ENCODE data around the gene UNC13C. TPM values are rescaled to one million over a fixed set of nuclear protein-coding genes. Genes with fewer than 3 reads are reported as not detected.

Gene UNC13C
- total and polyA plus RNA-seq, 8 donors, result 0.03 to 6.4 (median 2.3) TPM; not detected in 3

DNA sequence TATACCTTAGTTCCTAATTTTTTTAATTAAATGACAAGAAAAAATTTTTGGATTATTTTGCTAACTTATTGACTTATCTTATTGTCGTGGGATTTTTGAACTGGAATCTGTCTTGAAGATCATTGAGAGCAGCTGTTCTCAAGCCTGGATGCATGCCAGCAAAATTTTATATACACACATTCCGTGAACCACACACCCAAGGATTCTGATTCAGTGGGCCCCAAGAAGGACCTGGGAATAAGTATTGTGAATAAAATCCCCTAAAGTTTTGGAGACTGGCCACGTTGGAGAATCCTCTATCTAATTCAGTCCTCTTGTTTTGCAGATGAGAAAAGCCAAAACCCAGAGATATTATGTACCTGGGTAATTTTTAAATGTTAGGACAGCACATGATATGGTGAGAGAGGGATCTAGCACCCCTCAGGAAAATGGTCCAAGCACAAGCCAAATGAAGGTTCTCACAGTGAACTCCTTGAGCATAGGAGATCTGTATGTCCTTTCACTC is 55.2 kb downstream of the UNC13C start:
- intact Hi-C loops (cut with DNase I; ENCODE audit: low total_unique reads), result no loop called here
- no peaks in the 10 kb centered on the region for H3K9me3 ChIP-seq
- no peaks in the 10 kb centered on the region for H3K36me3 ChIP-seq
- DNase-seq, result peak in 1 of 2 donors; percentile 21
- H3K27me3 ChIP-seq, result no peaks in the 10 kb centered on the region
- 47 to 62% (median 50%) methylated on average over 3 of the region's 3 CpGs for WGBS, 5 donors
- no peak overlapping the region for H3K4me3 ChIP-seq
- peaks cover 0 to 5% (median 0%) of the 10 kb centered on the region in 4 donors for H3K4me1 ChIP-seq
- TF ChIP-seq POLR2AphosphoS5 (IDR thresholded peaks at IDR 0.05), result no peak
- TF ChIP-seq EP300 (IDR thresholded peaks at IDR 0.05), result no peak
- TF ChIP-seq, protein P1, sequence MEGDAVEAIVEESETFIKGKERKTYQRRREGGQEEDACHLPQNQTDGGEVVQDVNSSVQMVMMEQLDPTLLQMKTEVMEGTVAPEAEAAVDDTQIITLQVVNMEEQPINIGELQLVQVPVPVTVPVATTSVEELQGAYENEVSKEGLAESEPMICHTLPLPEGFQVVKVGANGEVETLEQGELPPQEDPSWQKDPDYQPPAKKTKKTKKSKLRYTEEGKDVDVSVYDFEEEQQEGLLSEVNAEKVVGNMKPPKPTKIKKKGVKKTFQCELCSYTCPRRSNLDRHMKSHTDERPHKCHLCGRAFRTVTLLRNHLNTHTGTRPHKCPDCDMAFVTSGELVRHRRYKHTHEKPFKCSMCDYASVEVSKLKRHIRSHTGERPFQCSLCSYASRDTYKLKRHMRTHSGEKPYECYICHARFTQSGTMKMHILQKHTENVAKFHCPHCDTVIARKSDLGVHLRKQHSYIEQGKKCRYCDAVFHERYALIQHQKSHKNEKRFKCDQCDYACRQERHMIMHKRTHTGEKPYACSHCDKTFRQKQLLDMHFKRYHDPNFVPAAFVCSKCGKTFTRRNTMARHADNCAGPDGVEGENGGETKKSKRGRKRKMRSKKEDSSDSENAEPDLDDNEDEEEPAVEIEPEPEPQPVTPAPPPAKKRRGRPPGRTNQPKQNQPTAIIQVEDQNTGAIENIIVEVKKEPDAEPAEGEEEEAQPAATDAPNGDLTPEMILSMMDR (IDR thresholded peaks at IDR 0.05), result no peak
- TF ChIP-seq POLR2A (IDR thresholded peaks at IDR 0.05), result no peak
- H3K27ac ChIP-seq, result no peak overlapping the region

DNA sequence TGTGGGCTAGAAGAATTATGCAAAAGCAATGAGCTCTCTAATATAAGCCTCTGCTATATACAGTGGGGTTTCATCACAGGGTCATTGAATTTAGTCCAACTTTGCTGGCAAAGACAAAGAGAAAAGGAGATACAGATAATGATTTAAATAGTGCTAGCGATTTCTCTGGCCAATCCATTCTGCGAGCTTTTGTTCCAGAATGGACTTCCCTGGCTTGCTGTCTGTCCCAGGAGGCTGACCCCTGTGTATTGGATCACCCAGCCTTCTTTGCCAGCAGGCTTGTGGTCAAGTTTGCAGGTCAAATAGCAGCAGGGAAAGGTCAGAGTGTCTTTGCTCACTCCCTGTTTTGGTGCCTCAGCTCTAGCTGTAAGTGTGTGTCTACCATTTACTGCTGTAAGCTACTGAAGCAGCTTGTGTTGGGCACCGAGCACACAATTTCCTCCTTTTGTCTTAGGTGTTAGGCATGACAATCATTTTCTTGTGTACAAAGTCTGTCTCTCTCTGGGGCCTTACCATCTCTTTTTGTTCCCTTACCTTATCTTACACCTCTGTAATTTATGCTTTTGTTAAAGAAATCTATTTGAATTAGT is 55.7 kb downstream of the UNC13C start:
- 31 to 48% (median 37%) methylated on average over 3 of the region's 3 CpGs for WGBS, 5 donors
- H3K9me3 ChIP-seq, result no peaks in the 10 kb centered on the region
- TF ChIP-seq EP300 (IDR thresholded peaks at IDR 0.05) (no peak), POLR2AphosphoS5 (IDR thresholded peaks at IDR 0.05) (no peak), POLR2A (IDR thresholded peaks at IDR 0.05) (no peak)
- H3K27ac ChIP-seq, result no peak overlapping the region
- H3K4me3 ChIP-seq, result no peak overlapping the region
- peaks cover 0 to 5% (median 0%) of the 10 kb centered on the region in 4 donors for H3K4me1 ChIP-seq
- H3K27me3 ChIP-seq, result no peaks in the 10 kb centered on the region
- DNase-seq, result peak in 1 of 2 donors; percentile 46
- no peaks in the 10 kb centered on the region for H3K36me3 ChIP-seq
- intact Hi-C loops (cut with DNase I; ENCODE audit: low total_unique reads), result no loop called here

DNA sequence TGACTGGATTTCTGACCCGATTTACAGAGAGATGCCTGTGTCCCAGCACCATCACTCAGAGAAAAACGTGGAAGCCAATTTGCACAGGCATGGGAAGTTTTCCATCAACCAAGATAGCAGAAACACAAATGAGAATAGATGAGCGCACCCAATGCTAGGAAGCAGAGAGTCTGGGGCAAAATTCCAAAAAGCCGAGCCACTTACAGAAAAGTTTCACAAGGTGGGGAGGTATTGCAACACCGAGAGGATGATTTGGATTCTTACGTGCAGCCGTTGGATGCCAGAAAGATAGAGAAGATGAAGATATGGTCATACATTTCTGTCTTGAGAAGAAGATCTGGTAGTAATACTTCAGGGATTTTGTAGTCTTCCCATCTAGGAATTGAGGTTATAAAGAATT is 57.4 kb downstream of the UNC13C start:
- H3K27ac ChIP-seq, result no peak overlapping the region
- 86 to 91% (median 89%) methylated on average over 7 of the region's 7 CpGs for WGBS, 5 donors

GRCh38 chr15:54045397-54045796 is 67.2 kb downstream of the UNC13C start:
- no peak for DNase-seq
- TF ChIP-seq POLR2A (IDR thresholded peaks at IDR 0.05), result no peak
- no peak for TF ChIP-seq POLR2AphosphoS5 (IDR thresholded peaks at IDR 0.05)
- TF ChIP-seq EP300 (IDR thresholded peaks at IDR 0.05), result no peak
- TF ChIP-seq, protein P1 (IDR thresholded peaks at IDR 0.05), result no peak
- H3K4me1 ChIP-seq, result no peaks in the 10 kb centered on the region
- H3K4me3 ChIP-seq, result no peak overlapping the region
- no peak overlapping the region for H3K27ac ChIP-seq
- intact Hi-C loops (cut with DNase I; ENCODE audit: low total_unique reads), result no loop called here
- H3K27me3 ChIP-seq, result no peaks in the 10 kb centered on the region
- no peaks in the 10 kb centered on the region for H3K36me3 ChIP-seq
- WGBS, 5 donors, result 36 to 60% (median 49%) methylated on average over 2 of the region's 2 CpGs
- no peaks in the 10 kb centered on the region for H3K9me3 ChIP-seq

More for the DNA sequence above, 57.4 kb downstream of the UNC13C start:
- H3K36me3 ChIP-seq, result no peaks in the 10 kb centered on the region
- DNase-seq, result no peak
- H3K4me1 ChIP-seq, result peaks cover 0 to 5% (median 0%) of the 10 kb centered on the region in 4 donors
- no peaks in the 10 kb centered on the region for H3K9me3 ChIP-seq
- no peak for TF ChIP-seq EP300 (IDR thresholded peaks at IDR 0.05)
- no peak for TF ChIP-seq POLR2AphosphoS5 (IDR thresholded peaks at IDR 0.05)
- no peak for TF ChIP-seq POLR2A (IDR thresholded peaks at IDR 0.05)
- TF ChIP-seq, protein P1 (IDR thresholded peaks at IDR 0.05), result no peak
- H3K4me3 ChIP-seq, result no peak overlapping the region
- H3K27me3 ChIP-seq, result no peaks in the 10 kb centered on the region
- intact Hi-C loops (cut with DNase I; ENCODE audit: low total_unique reads), result no loop called here

DNA sequence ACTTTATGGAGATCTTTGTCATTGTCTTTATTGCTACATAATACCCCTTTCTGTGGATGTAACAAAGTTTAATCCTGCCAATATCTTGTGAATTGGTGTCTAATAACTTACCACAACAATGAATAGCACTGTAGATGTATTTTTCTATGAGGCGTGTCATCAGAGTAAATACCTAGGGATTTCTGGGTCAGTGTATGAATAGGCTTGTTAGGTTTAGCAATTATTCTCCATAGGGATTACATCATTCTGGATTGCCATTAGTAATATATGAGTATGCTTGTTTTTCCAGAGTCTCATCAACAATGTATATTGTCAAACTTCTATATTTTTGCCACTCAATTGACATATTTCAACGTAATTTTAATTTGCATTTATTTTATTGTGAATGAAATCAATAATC is 67.9 kb downstream of the UNC13C start:
- Histone ChIP-seq H3K36me3 (no peaks in the 10 kb centered on the region), H3K27me3 (no peaks in the 10 kb centered on the region), H3K4me3 (no peak overlapping the region), H3K9me3 (no peaks in the 10 kb centered on the region), H3K4me1 (no peaks in the 10 kb centered on the region), H3K27ac (no peak overlapping the region)
- TF ChIP-seq POLR2A (IDR thresholded peaks at IDR 0.05), result no peak
- TF ChIP-seq EP300 (IDR thresholded peaks at IDR 0.05), result no peak
- TF ChIP-seq, protein P1 (IDR thresholded peaks at IDR 0.05), result no peak
- no peak for TF ChIP-seq POLR2AphosphoS5 (IDR thresholded peaks at IDR 0.05)
- WGBS, 5 donors, result 78 to 86% (median 81%) methylated on average over 2 of the region's 2 CpGs
- no peak for DNase-seq
- intact Hi-C loops (cut with DNase I; ENCODE audit: low total_unique reads), result no loop called here
